Activated naive CD8-positive, alpha-beta T cell treated with anti-CD3 and anti-CD28 coated beads, Interleukin-2, amount 10 ng/mL, durations not matched to agents 7 days and 5 days (primary cell): ENCODE data around the gene PATL1. TPM values are rescaled to one million over a fixed set of nuclear protein-coding genes. Genes with fewer than 3 reads are reported as not detected.
"Not testable (repeated sequence)": the region's sequence is repeated elsewhere in the genome, so short reads cannot be mapped to it uniquely, and the experiment has no call there.

ENCODE experiments used
- ATAC-seq: fragments of 150-1000 bp; cut with Tn5 transposase; one replicate; pipeline ENCODE4 v1.10.0; 2021; ENCODE audit warnings: low read depth, moderate library complexity
- POLR2A ChIA-PET: fragments of 350-600 bp; sonication (Branson Sonifier 250); formaldehyde crosslinking; loops from one replicate; lab custom pipeline; 2021; ENCODE audit warnings: antibody characterized with exemption; lab: Charles Lee
- DNase-seq: peaks from one replicate; pipeline ENCODE4 v3.0.0; 2021
- H3K27ac Mint-ChIP-seq: one replicate; pipeline ENCODE4 v1.8.0; 2022; ENCODE audit warnings: mild to moderate bottlenecking, mixed read lengths
- H3K27me3 Mint-ChIP-seq: one replicate; pipeline ENCODE4 v1.8.0; 2022; ENCODE audit warnings: mild to moderate bottlenecking, moderate library complexity, mixed read lengths
- H3K36me3 Mint-ChIP-seq: one replicate; pipeline ENCODE4 v1.8.0; 2021; ENCODE audit warnings: mild to moderate bottlenecking, mixed read lengths
- H3K4me1 Mint-ChIP-seq: one replicate; pipeline ENCODE4 v1.8.0; 2021; ENCODE audit warnings: mixed read lengths
- H3K4me3 Mint-ChIP-seq: one replicate; pipeline ENCODE4 v1.8.0; 2022; ENCODE audit warnings: mild to moderate bottlenecking, moderate library complexity, mixed read lengths
- H3K9me3 Mint-ChIP-seq: one replicate; pipeline ENCODE4 v1.8.0; 2021; ENCODE audit warnings: mixed read lengths
- total RNA-seq, 2 experiments: library from RNA; stranded (reverse); gene quantifications; one replicate each; pipeline ENCODE4 v1.2.3, GENCODE V29; 2021

Gene PATL1
- total RNA-seq, 2 experiments from 2014 or later, result 52.9 to 54.1 TPM

DNA sequence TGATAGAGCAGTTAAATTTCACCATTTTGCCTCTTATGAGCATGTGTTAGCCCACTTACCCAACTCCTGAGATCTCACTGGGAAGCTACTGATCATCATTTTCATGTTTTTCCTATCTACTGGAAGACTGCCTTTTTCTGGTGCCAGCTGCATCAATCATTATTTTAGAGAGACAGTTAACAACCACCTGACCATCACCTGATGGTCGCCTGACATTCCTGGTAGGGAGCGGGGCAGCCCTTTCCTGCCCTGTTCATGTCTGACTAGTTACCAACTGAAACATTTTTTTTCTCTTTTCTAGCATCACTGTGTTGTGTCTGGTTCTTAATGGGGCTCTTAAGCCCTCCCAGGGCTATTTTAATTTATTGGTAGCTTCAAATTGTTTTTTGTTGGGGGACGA, 20.2 kb upstream of the PATL1 start:
- Mint-ChIP-seq H3K4me1 (peaks cover 3% of the 10 kb centered on the region), H3K36me3 (no peaks in the 10 kb centered on the region), H3K27me3 (peaks cover 39% of the 10 kb centered on the region), H3K4me3 (no peak overlapping the region), H3K27ac (no peak overlapping the region), H3K9me3 (peaks cover 4% of the 10 kb centered on the region)
- POLR2A ChIA-PET, result no interaction called here
- ATAC-seq (no peak), DNase-seq (no peak)

DNA sequence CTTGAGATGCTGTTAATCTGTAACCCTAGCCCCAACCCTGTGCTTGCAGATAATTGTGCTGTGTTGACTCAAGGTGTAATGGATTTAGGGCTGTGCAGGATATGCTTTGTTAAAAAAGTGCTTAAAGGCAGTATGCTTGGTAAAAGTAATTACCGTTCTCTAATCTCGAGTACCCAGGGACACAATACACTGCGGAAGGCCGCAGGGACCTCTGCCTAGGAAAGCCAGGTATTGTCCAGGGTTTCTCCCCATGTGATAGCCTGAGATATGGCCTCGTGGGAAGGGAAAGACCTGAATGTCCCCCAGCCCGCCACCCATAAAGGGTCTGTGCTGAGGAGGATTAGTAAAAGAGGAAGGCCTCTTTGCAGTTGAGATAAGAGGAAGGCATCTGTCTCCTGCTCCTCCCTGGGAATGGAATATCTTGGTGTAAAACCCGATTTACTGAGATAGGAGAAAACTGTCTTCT, 12.5 kb upstream of the PATL1 start:
- ATAC-seq, H3K4me3 Mint-ChIP-seq, H3K27ac Mint-ChIP-seq, H3K4me1 Mint-ChIP-seq, H3K9me3 Mint-ChIP-seq, DNase-seq, H3K36me3 Mint-ChIP-seq: not testable (repeated sequence)
- POLR2A ChIA-PET, result interaction anchor here (0.6 kb wide), 1 partner anchor 12 kb away, joined by 3 read pairs; no protein-coding TSS in a partner anchor
- H3K27me3 Mint-ChIP-seq, result peaks cover 26% of the 10 kb centered on the region

DNA sequence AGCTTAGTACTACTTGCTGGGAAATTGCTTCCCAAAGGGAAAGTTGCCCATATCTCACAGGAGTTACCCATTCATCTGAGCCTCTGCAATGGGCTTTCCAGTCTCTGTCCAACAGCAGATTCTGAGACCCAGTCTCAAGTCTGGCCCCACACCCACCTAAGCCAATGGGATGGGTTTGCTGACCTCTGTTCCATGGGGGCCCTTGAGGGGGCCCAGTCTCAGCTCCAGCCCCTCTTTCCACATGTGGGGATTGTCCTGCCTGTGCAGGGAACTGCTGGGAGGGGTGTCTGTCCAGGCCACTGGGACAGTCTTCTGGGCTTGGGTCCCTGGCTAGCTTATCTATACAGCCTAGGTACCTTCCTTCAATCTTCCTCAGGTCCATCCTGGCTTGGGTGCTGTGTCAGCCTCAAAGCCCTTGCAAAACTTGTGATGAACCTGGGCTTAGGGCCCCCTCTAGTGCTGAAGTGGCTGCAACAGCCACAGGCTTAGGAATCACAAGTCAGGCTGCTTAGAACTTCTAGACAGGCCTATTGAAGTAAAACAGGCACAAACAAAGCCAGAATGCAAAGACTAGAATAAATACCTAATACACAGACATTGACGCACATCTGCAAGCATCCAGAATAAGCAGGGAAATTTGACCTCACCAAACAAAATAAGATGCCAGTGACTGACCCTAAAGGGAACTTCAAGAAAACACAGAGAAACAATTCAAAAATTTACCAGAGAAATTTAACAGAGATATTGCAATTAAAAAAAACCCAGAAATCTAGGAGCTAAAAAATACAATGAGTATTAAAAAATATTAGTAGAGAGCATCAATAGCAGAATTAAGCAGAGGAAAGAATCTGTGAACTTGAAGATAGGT, 11.7 kb upstream of the PATL1 start:
- Mint-ChIP-seq H3K4me3 (no peak overlapping the region), H3K9me3 (no peaks in the 10 kb centered on the region), H3K36me3 (no peaks in the 10 kb centered on the region), H3K27ac (no peak overlapping the region), H3K4me1 (peaks cover 2% of the 10 kb centered on the region), H3K27me3 (peaks cover 23% of the 10 kb centered on the region)
- POLR2A ChIA-PET, result no interaction called here
- DNase-seq (peak; percentile 49), ATAC-seq (peak; percentile 97)

DNA sequence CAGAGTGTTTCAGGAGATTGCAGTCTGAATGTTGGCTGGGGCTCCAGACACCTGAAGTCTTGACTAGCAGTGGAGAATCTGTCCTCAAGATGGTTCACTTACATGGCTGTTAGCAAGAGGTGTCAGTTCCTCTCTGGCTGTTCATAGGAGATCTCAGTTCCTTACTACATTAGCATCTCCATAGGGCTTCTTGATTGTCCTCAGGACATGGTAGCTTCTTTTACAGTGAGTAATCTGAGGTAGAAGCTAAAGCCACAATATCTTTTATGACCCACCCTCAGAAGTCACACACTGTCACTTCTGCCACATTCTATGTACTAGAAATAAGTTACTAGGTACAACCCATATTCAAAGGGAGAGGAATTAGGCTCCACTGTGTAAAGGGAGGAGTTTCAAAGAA, 10.5 kb upstream of the PATL1 start:
- Mint-ChIP-seq H3K4me3 (no peak overlapping the region), H3K4me1 (peaks cover 2% of the 10 kb centered on the region), H3K9me3 (no peaks in the 10 kb centered on the region), H3K36me3 (no peaks in the 10 kb centered on the region), H3K27me3 (peaks cover 13% of the 10 kb centered on the region), H3K27ac (no peak overlapping the region)
- POLR2A ChIA-PET, result no interaction called here
- ATAC-seq, result no peak
- DNase-seq, result no peak

DNA sequence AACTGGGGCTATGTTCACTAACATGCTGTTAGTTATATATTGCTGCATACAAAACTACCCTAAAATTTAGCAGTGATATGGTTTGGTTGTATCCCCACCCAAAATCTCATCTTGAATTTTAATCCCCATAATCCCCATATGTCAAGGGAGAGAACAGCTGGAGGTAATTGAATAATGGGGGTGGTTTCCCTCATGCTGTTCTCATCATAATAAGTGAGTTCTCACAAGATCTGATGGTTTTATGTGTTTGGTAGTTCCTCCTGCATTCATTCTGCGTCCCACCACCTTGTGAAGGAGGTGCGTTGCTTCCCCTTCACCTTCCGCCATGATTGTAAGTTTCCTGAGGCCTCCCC, 10.0 kb upstream of the PATL1 start:
- DNase-seq, result no peak
- Mint-ChIP-seq H3K27me3 (peaks cover 10% of the 10 kb centered on the region), H3K4me1 (peaks cover 2% of the 10 kb centered on the region), H3K27ac (no peak overlapping the region), H3K36me3 (no peaks in the 10 kb centered on the region), H3K4me3 (no peak overlapping the region), H3K9me3 (no peaks in the 10 kb centered on the region)
- ATAC-seq, result no peak
- POLR2A ChIA-PET, result no interaction called here

DNA sequence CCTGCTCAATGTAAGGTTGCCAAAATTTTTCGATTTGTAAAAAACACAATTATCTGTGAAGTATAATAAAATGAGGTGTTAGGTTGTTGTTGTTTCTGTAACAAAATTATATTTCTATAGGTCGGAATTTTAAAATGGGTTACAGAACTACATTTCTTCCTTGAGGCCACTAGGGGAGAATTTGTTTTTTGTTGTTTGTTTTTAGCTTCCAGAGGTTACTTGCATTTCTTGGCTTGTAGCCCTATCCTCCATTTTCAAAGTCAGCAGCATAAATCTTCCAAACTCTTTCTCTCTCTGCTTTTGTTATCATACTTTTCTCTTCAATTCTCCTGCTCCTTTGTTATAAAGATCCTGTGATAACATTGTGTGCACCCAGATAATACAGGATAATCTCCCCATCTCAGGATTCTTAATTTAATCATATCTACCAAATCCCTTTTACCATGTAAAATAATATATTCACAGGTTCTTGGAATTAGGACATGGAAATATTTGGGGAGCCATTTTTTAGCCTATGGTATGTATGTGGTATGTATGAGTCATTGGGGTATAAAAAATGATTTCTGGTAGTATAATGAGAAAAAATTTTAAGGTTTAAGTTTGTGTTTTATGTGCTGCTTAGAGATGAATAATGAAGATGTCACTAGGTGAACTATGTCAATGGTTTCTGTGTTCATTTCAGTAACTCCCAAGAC, 9.4 kb upstream of the PATL1 start:
- POLR2A ChIA-PET, result no interaction called here
- Mint-ChIP-seq H3K4me1 (peaks cover 2% of the 10 kb centered on the region), H3K27ac (no peak overlapping the region), H3K9me3 (no peaks in the 10 kb centered on the region), H3K27me3 (peaks cover 7% of the 10 kb centered on the region), H3K4me3 (no peak overlapping the region), H3K36me3 (no peaks in the 10 kb centered on the region)
- ATAC-seq (no peak), DNase-seq (no peak)

DNA sequence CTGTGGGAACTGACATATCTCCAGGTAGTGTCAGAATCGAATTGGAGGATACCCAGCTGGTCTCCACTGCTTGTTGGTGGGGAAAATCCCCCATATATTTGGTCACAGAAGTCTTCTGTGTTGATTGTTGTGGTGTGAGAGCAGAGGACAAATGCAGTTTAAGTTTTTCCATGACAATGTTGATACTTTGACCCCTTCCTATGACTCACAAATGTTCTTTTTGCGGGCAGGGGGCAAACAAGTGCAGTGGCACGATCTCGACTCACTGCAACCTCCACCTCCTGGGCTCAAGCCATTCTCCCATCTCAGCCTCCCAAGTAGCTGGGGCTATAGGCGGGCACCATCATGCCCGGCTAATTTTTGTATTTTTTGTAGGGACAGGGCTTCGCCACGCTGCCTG, 7.4 kb upstream of the PATL1 start:
- ATAC-seq (no peak), DNase-seq (no peak)
- peaks cover 6% of the 10 kb centered on the region for H3K27me3 Mint-ChIP-seq
- H3K9me3 Mint-ChIP-seq, result no peaks in the 10 kb centered on the region
- POLR2A ChIA-PET, result no interaction called here
- peaks cover 2% of the 10 kb centered on the region for H3K4me1 Mint-ChIP-seq
- no peaks in the 10 kb centered on the region for H3K36me3 Mint-ChIP-seq
- no peak overlapping the region for H3K27ac Mint-ChIP-seq
- no peak overlapping the region for H3K4me3 Mint-ChIP-seq

DNA sequence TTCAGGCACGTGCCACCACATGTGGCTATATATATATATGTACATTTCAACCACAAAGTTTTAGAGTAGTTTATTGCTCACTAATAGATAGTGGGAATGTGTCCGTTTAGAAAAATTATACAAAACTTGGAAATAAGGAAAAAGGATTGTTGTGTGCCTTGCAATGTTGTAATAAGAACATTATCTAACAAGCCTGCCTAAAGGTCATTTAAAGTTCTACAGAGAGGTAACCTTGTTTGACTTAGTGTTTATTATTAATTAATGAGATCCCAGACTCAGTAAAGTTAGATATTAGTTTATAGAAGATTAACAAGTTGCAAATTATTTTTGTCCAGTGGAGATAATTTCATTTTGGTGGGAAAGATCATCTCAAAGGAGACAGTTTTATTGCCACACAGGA, 5.5 kb upstream of the PATL1 start:
- Mint-ChIP-seq H3K27me3 (peaks cover 6% of the 10 kb centered on the region), H3K4me3 (no peak overlapping the region), H3K9me3 (no peaks in the 10 kb centered on the region), H3K36me3 (no peaks in the 10 kb centered on the region), H3K27ac (no peak overlapping the region), H3K4me1 (peaks cover 7% of the 10 kb centered on the region)
- POLR2A ChIA-PET, result no interaction called here
- ATAC-seq, result no peak
- no peak for DNase-seq

DNA sequence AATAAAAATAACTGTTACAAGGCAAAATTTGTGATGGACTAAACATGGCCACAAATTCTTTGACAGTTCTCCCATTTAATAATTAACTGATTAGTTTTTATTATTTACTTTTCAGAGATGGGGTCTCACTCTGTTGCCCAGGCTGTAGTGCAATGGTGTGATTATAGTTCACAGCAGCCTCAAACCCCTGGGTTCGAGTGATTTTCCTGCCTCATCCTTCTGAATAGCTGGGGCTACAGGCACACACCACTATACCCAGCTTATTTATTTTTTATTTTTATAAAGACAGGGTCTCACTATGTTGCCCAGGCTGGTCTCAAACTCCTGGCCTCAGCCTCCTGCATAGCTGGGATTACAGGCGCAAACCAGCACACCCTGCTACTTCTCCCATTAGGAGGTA, 4.5 kb upstream of the PATL1 start:
- no peak overlapping the region for H3K27ac Mint-ChIP-seq
- H3K36me3 Mint-ChIP-seq, result no peaks in the 10 kb centered on the region
- POLR2A ChIA-PET, result no interaction called here
- ATAC-seq (no peak), DNase-seq (no peak)
- H3K4me1 Mint-ChIP-seq, result peaks cover 7% of the 10 kb centered on the region
- no peak overlapping the region for H3K4me3 Mint-ChIP-seq
- H3K27me3 Mint-ChIP-seq, result peaks cover 4% of the 10 kb centered on the region
- H3K9me3 Mint-ChIP-seq, result no peaks in the 10 kb centered on the region

DNA sequence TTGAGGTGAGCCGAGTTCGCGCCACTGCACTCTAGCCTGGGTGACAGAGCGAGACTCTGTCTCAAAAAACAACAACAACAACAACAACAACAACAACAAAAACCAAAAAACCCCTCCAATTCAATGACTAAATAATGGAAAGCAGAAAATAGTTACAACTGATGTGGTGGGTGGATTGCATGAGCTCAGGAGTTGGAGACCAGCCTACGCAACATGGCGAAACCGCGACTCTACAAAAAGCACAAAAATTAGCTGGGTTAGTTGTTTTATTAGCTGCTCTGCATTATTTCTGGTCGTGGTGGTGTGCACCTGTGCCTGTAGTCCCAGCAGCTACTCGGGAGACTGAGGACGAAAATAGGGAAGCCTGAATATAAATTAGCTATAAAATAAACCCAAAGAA, 2.6 kb upstream of the PATL1 start:
- POLR2A ChIA-PET, result no interaction called here
- Mint-ChIP-seq H3K27ac (no peak overlapping the region), H3K4me3 (no peak overlapping the region), H3K9me3 (no peaks in the 10 kb centered on the region), H3K36me3 (peaks cover 8% of the 10 kb centered on the region), H3K27me3 (peaks cover 4% of the 10 kb centered on the region), H3K4me1 (peaks cover 24% of the 10 kb centered on the region)
- DNase-seq (no peak), ATAC-seq (no peak)

DNA sequence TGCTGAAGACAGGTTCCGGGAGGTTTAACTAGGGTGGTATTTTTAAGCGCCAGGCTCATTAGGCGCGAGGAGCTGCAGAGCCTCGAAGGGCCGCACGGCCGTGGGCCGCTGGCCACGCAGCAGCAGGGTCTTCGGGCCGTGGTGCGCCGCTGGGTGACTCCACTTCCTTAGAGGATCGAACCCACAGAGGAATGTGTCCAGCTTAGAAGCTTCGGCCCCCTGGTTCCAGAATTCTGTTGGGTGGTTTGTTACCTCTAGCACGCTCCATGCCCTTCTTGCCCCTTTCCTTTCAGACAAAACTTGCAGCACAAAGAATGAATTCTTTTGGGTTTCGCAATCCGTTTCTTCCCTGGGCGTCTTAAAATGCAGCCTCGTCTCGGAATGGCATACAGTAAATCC, 773 bp upstream of the PATL1 start:
- DNase-seq (no peak), ATAC-seq (no peak)
- Mint-ChIP-seq H3K27me3 (no peaks in the 10 kb centered on the region), H3K36me3 (peaks cover 13% of the 10 kb centered on the region), H3K9me3 (no peaks in the 10 kb centered on the region), H3K27ac (peak overlapping the region; percentile 99), H3K4me1 (peaks cover 30% of the 10 kb centered on the region), H3K4me3 (peak overlapping the region; percentile 97)
- POLR2A ChIA-PET, result interaction anchor here (0.6 to 2.7 kb wide), 18 partner anchors 12 to 159 kb away, joined by 3 to 37 read pairs (median 6); partner anchors contain the start of genes MRPL16, OR4D9, OSBP and STX3

DNA sequence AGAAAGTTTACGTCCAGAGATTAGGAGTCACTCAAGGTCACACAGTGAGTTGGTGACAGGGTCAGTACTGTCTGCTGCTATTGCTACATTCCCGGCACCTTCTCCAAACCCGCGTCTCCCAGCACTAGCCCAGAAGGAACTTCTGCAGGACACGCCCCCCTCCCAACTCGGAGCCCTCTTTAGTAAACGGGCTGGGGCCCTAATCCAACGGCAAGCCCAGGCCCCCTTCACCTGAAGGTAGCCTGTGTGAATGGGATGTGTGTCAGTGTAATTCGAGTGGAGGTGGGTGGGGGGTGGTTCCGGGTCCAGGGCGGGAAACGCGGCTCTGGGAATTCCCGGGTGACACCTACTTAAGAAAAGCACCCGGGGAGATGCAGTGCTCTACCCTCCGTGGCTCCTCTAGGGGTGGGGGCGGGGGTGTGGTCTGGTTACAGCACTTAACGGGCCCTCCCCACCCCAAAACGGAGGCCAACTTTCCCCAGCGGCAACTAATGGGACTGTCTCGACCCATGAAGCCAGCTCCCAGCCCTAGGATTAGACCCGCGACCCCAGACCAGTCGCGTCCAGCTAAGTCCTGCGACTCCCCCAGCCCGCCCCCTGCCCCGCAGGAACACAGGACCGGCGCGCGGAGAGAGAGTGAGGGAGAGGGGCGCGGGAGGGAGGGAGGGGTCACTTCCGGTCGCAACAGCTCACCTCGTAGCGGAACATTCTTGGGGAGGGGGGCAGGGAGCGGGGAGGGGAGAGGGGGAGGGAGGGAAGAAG, 468 bp downstream of the PATL1 start:
- POLR2A ChIA-PET, result interaction anchor here (0.7 to 2.7 kb wide), 15 partner anchors 43 to 1090 kb away, joined by 3 to 37 read pairs (median 7); partner anchors contain the start of genes MRPL16, OR4D9, OSBP and STX3
- H3K27ac Mint-ChIP-seq, result peak overlapping the region; percentile 93
- peak overlapping the region; percentile 90 for H3K4me3 Mint-ChIP-seq
- no peaks in the 10 kb centered on the region for H3K27me3 Mint-ChIP-seq
- no peaks in the 10 kb centered on the region for H3K9me3 Mint-ChIP-seq
- ATAC-seq, result peak; percentile 27
- DNase-seq, result peak; percentile 29
- H3K4me1 Mint-ChIP-seq, result peaks cover 34% of the 10 kb centered on the region
- H3K36me3 Mint-ChIP-seq, result peaks cover 13% of the 10 kb centered on the region

DNA sequence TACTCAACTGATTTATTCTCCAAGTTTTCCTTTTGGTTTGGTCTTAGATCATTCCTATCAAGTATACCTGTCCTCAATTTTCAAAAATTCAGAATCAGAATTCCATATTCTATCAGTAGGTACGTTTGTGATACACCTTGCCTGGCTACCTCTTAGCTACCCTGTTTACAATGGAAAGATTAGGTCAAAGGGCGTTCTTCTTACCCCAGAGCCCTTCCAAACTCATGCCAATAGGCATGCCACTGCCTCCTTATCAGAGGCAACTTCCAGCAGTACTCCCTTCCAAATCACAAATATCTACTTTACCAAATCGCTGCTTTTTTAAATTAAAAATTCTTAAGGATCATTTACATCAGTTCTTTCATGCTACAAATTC, 1.0 kb downstream of the PATL1 start:
- no peak for DNase-seq

More for the DNA sequence above, 1.0 kb downstream of the PATL1 start:
- Mint-ChIP-seq H3K27me3 (no peaks in the 10 kb centered on the region), H3K4me1 (peaks cover 39% of the 10 kb centered on the region), H3K27ac (peak overlapping the region; percentile 93), H3K4me3 (peak overlapping the region; percentile 90), H3K36me3 (peaks cover 13% of the 10 kb centered on the region), H3K9me3 (no peaks in the 10 kb centered on the region)
- POLR2A ChIA-PET, result interaction anchor here (2.7 kb wide), 1 partner anchor 52 kb away, joined by 37 read pairs; the partner anchor contains the start of gene OSBP
- no peak for ATAC-seq
